Posterior cingulate gyrus (tissue), 11 donors: ENCODE data around the gene FHL2.

Experiments used
- DNase-seq, 10 donors: peaks; one replicate each; pipeline versions ENCODE4 v3.0.0 to v3.0.0-alpha.2; 2020 to 2021; ENCODE audit warnings: mixed read lengths in 3 of 10
- intact Hi-C: fragments of 100-400 bp; cut with DNase I; formaldehyde crosslinking; loops from one replicate; pipeline ENCODE4 v1.15.1; 2023

The FHL2 gene

DNA sequence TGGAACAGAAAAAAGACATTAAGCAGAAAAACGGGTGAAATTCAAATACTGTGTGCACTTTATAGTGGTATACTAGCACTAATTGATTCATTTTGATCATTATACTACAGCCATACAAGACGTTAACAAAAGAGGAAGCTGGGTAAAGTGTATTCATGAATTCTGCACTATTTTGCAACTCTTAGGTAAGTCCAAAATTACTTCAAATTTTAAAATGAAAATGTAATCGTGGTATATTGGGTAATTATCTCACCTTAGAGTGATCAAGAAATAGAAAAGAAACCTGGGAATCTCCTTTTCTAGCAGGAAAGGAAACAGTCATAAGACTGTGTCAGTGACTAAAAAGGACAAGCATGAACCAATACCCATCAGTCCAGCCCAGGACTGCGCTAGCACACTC, 74.8 kb downstream of the FHL2 start:
- intact Hi-C loops, result no loop called here
- DNase-seq, result no peak

GRCh38 chr2:105323111-105323510, 75.7 kb downstream of the FHL2 start:
- intact Hi-C loops, result no loop called here
- DNase-seq, result no peak

DNA sequence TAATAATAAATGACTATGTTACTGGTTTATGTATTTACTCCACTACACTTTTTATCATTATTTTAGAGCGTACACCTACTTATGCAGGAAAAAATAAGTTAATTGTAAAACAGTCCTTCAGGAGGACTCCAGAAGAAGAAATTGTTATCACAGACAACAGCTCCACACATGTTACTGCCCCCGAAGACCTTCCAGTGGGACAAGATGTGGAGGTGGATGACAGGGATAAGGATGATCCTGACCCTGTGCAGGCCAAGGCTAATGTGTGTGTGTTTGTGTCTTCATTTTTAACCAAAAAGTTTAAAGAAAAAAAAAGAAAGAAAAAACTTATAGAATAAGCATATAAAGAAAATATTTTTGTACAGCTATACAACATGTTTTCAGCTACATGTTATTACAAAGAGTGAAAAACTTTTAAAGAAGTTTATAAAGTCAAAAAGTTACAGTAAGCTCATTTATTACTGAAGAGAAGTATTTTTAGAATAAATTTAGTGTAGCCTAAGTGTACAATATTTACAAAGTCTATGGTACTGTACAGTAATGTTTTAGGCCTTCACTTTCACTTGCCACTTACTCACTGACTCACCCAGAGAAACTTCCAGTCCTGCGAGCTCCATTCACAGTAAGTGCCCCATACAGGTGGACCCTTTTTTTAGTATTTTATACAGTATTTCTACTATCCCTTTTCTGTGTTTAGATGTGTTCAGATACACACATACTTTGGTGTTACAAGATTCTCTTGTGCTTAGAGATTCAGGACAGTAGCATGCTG, 76.8 kb downstream of the FHL2 start:
- no peak for DNase-seq
- intact Hi-C loops, result no loop called here

- intact Hi-C loops, result no loop called here
- no peak for DNase-seq
Observed at GRCh38 chr2:105320651-105321215, 78.1 kb downstream of the FHL2 start.

DNA sequence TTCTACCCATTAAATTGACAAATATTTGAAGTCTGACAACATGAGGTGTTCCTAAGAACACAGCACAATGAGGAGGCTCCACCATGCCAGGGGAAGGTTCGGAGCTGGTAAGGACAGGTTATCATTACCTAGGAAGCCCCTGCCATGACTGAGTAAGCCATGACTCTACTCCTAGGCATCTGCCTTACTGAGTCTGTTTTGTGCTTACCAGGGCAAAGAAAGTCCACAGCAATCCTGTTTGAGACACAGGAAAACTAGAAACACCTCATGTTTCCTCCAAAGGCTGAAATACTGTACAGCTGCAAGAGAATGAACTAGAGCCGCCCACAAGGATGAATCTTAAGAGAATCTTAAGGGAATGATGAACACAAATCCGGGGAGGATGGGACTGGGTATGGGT, 80.9 kb downstream of the FHL2 start:
- intact Hi-C loops, result no loop called here
- no peak for DNase-seq

DNA sequence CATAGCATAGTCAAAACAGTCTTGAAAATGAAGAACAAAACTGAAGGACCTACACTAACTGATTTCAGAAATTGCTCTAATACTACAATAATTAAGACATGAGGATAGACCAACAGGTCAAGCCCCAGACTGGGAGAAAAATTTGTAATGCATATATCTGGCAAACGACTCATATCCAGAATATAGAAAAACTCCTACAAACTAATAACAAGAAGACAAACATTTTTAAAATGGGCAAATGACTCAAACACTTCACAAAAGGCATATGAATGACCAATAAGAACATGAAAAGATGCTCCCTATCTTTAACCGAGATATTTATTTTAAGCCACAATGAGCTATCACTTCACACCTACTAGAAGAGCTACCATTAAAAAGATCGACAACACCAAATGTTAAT, 83.5 kb downstream of the FHL2 start:
- intact Hi-C loops, result no loop called here
- no peak for DNase-seq

DNA sequence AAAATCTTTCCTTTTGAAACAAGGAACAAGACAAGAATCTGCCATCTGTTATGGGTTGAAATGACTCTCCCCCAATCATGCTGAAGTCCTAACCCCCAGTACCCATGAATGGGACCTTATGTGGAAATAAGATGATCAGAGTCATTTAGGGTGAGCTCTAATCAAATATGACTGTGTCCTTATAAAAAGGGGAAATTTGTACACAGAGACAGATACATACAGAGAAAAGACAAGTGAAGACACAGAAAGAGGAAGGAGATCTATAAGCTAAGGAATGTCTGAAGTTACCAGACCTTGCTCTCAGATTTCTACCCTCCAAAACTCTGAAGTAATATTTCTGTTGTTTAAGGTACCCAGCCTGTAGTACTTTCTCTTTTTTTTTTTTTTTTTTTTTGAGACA, 85.0 kb downstream of the FHL2 start:
- intact Hi-C loops, result no loop called here
- no peak for DNase-seq
